HG02678 (cell line): ENCODE data around the gene NPR1.
"Not testable (repeated sequence)": the region's sequence is repeated elsewhere in the genome, so short reads cannot be mapped to it uniquely, and the experiment has no call there.

ENCODE experiments used
- ATAC-seq: cut with Tn5 transposase; IDR thresholded peaks from one replicate; pipeline ENCODE4 v1.9.1; 2021; ENCODE audit warnings: mild to moderate bottlenecking, moderate library complexity; ENCODE audit not compliant: unreplicated experiment

Gene NPR1

DNA sequence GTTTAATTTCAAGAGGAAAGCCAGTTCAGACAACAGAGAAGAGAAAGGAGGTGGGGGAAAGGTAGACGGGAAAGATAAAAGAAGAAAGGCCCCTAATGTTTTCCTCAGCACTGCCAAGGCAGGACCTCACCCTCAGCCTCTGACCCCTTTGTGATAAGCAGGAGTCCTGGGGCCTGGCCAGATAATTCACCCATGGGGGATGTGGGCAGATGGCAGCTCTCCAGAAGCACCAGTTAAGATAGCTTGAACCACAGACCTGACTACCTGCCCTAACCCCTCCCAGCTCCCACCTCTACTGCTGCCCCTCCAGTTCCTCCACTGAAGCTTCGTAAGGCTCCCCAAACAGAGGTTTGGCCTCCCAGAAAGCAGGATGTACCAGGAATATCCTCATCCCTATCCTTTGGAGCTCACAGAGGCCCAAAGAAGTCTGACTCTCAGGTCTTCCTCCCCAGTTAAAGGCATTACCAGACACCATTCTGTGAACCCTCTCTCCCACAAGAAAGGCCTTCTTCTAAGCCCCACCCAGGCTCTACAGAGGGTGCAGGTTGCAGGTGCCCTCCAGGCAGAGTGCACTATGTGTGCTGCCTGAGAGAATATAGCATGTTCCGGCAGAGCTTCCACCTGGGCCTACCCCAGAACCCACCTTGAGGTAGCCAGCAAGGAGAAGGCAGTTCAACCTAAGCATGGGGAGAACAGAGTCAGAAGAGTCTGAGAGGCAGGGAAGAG, 29.2 kb upstream of the NPR1 start:
- no peak for ATAC-seq

DNA sequence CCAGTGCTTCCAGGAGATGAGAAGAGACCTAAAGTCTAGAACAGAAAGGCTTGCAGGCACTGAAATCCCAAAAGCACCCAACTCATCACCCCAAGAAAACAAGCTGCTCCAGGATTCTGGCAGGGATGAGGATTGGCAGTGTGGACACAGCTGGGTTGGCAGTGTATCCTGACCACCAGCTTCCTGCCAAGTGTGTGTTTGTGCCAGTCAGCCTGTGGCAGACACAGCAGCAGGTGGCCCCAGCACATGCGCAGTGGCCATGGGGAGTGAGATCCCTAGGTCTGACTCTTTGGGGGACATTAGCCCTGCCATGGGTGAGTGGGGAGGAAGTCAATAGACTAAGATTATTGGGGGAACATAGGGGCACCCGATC, 28.6 kb upstream of the NPR1 start:
- ATAC-seq, result no peak

DNA sequence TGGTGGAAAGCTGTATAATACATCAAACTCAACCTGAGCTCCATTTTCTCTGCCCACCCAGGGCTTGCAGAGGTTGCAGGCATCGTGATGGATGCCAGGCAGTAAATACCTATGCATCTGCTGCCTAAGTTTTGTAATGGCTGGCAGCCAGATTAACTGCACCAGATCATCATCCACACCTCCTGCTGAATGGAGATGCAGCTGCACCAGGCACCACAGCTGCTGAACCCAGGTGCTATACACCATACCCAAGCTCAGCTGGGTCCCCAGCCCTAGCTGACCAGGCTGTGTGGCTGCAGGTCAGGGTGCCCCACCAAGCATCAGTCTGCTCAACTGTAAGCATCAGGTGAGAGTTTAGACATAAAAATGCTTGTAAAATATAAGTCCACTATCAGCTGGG, 26.7 kb upstream of the NPR1 start:
- no peak for ATAC-seq

DNA sequence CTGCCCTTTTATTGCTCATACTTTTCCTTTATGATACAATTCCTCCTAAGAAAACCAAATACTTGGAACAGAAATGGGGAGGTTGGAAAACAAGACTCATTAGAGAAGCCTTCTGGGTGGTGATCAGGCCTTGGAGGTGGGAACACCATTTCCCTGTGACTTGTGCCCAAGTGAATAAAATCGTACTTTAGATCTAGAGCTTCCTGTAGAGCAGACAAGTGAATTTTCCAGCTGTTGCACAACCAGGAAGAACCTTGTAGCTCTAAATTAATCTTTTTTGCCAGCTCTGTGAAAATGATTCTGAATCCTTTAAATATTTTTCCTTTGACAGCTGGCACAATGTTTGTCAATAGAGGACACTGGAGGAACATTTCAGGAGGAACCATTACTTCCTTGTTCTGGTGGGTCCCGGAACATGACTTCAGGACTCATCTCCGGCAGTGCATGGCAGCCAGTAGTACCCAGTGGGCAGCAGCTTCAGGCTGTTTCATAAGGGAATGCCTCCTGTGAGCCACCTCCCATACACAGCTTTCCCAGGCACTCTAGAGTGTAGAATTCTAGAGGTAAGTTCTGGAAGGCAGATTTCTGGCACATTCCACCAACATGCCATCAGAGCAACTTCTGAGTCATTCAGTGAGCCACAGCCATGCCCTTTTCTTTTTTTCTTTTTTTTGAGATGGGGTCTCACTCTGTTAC, 25.5 kb upstream of the NPR1 start:
- ATAC-seq, result no peak

DNA sequence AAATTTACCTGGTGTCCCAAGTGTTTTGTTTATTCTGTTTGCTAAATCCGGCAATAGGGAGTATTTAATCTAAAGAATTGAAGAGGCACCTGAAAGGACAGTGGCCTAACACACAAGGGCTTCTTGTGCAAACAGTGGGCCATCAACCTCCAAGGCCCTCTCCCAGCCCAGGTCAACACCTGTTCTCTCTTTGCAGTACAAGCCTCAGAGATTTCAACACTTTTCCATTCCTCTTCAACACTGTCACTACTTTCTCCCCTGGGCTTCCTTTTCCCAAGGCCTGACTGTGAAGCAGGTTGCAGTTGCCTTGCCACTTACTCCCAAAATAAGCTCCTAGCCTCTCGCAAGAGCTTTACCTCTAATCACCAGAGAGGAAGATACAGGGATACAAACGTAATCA, 23.2 kb upstream of the NPR1 start:
- ATAC-seq, result no peak

DNA sequence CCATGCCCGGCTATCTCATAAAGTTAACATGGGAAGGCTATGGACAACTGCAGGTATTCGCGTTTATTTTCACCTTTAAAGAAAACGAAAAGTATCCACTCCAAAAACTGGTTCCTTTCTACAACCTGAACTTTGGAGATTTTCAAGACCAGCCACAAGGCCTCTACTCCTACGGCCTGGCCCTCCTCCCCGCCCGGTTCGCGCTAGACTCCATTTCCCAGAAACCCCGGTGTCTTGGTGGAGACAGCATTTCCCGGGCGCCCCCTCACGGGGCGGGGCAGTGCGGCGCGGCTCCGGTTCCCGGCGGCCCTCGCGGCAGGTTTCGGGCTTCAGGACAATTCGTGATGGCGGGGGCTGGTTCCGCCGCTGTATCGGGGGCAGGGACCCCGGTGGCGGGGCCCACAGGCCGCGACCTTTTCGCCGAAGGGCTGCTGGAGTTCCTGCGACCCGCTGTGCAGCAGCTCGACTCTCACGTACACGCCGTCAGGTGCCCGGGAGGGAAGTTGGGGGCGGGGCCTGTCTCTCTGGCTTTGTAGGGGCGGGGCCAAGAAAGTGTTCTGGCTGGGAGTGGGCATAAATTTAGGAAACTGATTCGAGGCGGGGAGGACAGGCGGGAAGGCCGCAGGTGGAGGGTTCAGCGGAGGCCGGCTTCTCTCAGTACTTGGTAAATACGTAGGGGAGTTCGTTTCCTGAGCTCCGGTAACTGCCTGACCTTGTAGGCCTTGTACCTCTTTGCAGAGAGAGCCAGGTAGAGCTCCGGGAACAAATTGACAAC, 19.9 kb upstream of the NPR1 start, which contains the start of gene SNAPIN:
TSS of gene SNAPIN (plus strand) at position 304 of the 775 bp plus-strand sequence. CDS start at position 345, 41 bp downstream.
- peak; percentile 93 for ATAC-seq

DNA sequence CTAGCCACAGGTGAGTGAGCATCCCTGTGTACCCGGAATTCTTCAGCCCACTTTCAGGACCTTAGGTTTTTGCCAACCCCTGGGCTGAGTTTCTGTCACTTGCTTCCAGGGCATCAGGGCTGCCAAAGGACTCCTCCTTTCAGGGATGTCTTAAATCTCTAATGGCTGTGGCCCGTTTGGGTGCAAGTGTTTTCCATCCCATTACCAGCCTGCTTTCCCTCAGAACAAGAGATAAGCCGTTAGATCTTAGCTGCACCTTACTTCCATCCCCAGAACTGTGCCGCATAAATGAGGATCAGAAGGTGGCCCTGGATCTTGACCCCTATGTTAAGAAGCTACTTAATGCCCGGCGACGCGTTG, 19.3 kb upstream of the NPR1 start:
- no peak for ATAC-seq

DNA sequence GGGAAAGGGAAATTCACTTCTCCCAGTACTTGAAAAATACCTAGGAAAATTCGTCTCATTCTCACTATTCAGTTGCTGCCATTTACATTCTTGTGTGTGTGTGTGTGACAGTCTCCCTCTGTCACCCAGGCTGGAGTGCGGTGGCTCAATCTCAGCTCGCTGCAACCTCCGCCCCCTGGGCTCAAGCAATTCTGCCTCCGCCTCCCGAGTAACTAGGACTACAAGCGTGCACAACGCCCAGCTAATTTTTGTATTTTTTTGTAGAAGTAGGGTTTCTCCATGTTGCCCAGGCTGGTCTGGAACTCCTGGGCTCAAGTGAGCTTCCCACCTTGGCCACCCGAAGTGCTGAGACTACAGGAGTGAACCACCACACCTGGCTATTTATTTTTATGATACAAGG, 18.8 kb upstream of the NPR1 start:
- ATAC-seq, result no peak

DNA sequence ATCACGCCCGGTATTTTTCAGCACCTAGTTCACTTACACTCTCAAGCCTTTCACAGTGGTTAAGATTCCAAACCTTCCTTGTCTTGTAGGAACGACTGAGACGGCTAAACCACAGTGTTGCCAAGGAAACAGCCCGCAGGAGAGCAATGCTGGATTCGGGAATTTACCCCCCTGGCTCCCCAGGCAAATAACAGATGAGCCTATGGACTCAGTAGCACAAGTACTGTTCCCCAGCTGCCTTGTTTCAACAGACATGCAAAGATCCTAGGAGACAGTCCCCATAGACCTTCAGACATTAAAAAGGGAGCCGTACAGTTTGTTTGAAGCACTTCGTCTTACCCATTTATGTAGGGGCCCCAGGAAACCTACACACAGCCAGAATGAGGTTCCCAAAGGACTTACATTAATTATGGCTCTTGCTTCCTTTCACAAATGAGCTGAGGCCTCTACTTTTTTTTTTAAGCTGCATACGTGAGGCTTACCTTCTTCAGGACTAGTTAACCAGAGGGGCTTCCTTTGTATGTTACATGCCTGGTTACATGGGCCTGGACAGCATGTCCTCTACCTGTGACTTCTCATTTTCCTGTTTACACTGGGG, 17.3 kb upstream of the NPR1 start:
- ATAC-seq, result no peak

DNA sequence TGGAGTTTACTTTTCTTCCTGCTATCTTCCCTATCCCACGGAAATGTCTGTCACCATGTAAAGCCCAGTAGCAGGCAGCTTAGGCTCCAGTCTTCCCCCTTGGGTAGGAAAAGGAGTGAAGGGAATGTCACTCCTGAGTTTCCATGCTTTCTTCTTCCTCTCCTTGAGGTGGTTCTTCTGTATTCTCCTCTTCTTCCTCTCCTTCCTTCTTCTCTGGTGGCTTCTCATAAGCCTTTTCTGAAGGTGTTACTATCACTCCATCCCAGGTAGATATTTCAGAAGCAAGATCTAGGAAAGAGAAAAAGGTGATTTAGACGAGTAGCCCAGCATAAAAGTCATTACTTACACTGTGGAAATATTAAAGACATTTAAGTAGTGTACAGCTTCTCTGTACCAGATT, 16.2 kb upstream of the NPR1 start:
- ATAC-seq, result no peak

DNA sequence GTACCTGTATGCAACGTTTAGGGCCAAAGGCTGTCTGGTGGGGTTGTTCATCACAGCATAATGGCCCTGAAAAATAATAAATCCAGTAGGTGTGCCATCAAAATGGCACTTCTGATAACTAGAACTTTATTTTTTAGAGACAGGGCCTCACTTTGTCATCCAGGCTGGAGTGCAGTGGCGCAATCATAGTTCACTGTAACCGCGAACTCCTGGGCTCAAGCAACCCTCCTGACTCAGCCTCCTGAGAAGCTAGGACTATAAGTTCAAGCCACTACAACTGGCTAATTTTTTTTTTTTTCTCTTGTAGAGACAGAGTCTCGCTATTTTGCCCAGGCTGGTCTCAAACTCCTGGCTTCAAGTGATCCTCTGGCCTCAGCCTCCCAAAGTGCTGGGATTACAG, 15.3 kb upstream of the NPR1 start:
- ATAC-seq, result no peak

DNA sequence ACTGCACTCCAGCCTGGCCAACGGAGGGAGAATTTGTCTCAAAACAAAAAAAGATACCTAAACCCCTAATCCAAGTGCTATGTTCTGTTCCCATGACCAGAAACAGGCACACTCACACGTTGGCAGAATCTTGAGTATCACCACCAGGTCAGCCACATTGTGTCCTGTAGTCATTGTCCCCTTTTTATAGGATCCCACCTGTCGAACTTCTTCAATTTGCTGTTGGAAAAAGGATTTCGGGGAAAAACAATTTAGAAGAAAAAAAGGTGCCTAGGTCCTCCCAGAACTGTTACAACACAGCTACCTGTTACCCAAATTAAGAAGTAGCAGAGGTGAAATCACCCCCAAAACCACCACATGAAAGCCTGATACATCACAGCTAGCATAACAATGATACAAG, 11.0 kb upstream of the NPR1 start:
- no peak for ATAC-seq

DNA sequence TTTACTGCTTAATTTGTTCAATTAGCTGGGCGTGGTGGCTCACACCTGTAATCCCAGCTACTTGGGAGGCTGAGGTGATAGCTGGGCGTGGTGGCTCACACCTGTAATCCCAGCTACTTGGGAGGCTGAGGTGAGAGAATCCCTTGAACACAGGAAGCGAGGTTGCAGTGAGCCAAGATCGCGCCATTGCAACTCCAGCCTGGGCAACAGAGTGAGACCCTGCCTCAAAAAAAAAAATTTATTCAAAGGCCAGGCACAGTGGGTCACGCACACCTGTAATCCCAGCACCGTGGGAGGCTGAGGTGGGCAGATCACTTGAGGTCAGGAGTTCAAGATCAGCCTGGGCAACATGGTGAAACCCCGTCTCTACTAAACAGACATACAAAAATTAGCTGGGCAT, 9.8 kb upstream of the NPR1 start:
- not testable (repeated sequence) for ATAC-seq

DNA sequence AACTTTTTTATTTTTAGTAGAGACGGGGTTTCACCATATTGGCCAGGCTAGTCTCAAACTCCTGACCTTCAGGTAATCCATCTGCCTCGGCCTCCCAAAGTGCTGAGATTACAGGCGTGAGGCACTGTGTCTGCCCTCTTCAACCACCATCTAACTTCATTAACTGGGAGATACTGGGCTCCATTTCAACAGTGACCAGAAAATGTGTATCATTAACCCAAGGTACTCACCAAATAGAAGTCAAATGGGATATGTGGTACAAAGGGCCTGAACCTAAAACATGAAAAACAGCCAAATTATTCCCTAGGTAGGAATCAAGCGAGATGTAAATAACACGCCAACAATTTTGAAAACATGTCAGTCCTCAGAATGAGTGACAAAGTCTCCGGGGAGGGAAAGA, 8.9 kb upstream of the NPR1 start:
- ATAC-seq, result no peak

DNA sequence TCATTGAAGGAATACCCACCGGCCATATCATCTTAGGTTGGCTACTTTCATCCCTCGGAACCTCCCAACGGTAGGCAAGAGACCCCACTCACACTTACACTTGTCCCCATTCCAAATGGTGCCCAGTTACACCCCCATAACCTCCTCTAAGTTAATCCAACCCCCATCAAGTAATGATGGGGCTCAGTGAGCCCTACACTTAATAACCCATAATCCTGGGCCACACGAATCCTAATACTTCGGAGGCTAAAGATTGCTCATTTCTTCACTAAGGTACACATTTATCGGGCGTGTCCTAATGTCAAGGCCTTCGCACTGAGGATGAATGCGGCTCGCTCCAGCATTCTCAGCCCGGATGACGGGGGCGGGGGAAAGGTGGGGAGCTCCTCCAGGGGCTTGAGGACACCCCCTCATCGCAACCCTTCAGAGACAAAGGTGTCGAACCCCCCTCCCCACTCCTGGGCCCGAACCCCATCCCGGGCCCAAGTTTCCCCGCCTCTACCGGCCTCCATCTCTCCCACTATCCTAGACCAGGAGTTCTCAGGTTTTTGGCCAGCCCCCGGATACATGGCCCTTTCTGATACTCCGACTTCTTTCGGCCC, 8.1 kb upstream of the NPR1 start:
- ATAC-seq, result no peak

DNA sequence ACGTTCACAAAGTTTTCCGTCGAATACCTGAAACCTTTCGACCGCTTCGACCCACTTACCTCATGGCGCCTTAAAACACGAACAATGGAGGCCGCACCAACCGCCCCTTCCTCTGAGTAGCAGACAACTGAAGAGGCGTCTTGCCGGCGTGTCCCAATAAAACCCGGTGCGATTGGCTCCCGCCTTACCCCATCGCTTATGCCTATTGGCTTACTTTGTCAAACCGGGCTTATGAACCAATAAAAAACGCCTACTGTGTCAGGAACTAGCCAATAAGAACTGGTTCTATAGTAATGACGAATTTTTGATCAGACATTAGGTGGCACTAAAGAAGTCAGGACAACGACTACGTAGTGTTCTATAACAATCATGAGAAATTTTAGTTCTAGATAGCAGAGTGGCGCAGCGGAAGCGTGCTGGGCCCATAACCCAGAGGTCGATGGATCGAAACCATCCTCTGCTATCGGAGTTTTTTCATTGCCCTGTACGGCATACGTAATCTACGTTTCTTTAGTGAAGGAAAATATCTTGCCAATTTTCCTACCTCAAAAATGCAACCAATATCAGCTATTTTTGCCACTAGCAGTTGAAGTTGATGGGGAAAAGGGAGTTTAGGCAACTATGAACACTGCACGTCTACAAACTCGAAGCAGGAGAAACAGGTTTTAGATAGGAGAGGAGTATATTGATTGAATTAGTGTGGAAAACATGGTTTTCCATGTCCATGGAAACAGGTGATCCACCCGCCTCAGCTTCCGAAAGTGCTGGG, 7.4 kb upstream of the NPR1 start, which contains the start of gene ILF2:
TSS of gene ILF2 (minus strand) at position 135 of the 769 bp plus-strand sequence. CDS start at position 64, 71 bp downstream.
- ATAC-seq, result peak; percentile 93

DNA sequence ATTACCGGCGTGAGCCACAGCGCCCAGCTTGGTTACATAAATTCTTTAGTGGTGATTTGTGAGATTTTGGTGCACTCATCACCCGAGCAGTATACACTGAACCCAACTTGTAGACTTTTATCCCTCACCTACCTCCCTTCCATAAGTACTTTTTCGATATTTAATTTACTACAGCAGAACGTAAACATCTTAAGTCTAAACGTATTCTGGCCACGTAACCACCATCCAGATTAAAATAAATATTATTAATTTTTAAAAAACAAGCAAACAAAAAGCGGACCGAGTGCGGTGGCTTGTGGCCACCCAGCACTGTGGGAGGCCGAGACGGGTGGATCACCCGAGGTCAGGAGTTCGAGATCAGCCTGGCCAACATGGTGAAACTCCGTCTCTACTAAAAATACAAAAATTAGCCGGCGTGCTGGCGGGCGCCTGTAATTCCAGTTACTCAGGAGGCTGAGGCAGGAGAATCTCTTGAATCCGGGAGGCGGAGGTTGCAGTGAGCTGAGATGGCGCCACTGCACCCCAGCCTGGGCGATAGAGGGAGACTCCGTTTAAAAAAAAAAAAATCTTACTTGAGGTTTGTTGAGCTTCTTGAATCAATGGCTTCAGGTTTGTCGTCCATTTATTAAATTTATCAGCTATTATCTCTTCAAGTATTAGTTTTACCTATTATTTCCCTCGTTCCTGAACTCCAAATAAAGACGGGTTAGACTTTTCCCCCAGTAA, 6.7 kb upstream of the NPR1 start:
- peak; percentile 16 for ATAC-seq

DNA sequence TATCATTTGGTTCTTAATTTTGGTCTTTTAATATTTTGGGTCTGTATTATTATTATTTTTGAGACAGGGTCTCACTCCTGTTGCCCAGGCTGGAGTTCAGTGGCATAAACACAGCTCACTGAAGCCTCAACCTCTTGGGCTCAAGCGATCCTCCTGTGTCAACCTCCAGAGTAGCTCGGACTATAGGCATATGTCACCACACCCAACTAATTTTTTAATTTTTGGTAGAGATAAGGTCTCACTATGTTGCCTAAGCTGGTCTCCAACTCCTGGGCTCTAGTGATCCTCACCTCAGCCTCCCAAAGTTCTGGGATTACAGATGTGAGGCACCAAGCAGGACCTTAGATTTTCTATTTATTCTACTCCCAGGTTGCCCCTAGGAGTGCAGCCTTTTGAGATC, 5.0 kb upstream of the NPR1 start:
- ATAC-seq, result no peak

DNA sequence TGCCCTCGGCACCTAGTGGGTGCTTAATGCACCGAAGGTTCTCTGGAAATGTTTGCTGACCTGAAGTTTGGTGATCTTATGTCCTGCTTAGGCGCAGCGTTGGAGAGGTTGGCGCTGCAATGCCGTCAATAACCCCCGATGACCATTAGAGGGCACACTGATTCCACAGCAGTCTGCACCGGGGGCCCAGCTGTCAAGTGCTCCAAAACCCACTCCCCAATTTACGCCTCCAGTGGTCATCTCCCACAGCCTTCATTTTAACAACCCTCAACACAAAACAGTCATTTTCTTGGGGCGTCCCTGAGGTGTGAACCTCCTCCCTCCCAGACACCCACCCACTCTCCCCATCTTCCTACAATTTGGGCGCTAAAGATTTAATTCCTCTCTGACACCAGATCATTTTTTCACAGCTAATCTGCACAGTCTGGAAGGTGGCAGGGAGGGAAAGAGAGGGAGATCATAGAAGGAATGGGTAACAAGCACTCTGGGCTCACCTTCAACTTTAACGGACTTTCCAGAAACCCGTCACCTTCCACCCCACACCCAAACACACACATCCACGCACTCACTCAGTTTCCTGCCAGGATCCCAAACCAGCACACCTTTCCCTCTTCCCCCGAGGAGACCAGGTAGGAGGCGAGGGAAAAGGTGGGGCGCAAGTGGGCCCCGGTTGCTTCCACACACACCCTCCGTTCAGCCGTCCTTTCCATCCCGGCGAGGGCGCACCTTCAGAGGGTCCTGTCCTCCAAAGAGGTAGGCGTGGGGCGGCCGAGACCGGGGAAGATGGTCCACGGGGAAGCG, 570 bp upstream of the NPR1 start:
- ATAC-seq, result no peak
